HG03460 (cell line): Measurements from ENCODE around the gene EHD1.

Source experiments
- ATAC-seq: cut with Tn5 transposase; IDR thresholded peaks from one replicate; pipeline ENCODE4 v1.9.1; 2021; ENCODE audit not compliant: unreplicated experiment

EHD1 gene

DNA sequence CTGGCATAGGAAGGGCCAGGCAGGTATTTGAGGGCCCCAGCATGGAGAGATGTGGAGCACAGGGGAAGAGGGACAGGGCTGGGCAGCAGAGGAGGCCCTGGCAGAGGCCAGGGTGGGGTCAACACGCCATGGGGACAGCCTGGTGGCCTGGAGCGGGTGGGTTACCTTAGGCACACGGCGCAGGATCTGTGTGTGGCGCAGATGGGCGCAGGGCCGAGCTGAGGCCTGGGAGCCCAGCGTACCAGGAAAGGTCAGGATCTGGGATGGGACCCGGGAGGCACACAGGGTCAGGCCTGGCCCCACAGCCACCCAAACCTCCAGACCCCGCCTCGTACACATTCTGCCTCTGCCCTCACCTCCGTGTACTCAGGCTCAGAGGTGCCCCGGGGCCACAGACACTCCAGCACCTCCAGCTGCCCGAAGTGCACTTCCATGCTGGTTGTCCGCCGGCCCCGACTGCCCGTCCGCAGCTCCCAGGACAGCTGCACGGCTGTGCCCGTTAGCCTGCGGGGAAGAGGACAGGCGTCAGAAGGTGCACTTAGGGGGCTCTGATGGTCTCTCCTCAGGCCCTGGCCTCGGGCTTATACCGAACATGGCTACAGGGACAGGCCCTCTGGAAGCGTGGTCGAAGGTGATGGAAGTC is 32.2 kb upstream of the EHD1 start:
- ATAC-seq: no peak

DNA sequence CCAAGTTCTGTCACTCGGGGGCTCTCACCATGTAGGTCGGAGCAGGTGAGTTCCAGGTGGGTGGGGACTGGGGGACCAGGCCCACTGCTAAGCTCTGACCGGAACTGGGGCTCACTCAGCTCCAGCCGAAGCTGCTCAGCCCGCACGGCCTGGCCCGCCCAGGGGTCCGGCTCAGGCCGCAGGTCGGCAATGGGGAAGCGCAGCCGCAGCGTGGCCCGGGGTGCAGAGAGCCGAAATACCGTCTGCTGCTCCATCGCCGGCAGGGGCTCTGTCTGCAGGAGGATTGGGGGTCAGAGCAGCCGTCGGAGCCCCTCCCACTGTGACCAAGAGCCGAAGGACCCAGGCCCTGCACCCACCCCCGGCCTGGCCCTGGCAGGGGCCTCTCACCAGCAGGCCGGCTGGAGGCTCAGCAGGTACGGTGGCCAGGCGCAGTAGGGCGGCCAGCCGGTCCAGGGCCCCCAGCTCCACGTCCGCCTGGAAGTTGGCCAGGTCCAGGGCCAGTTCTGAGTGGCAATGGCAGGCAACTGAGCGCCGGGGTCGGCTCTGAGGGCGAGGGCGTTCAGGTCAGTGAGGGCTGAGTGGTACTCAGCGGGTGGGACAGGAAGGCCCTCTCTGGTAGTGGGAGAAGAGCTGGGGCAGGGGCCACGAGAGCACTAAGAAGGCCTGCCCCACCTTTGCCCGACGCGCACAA is 31.4 kb upstream of the EHD1 start:
- ATAC-seq: no peak

DNA sequence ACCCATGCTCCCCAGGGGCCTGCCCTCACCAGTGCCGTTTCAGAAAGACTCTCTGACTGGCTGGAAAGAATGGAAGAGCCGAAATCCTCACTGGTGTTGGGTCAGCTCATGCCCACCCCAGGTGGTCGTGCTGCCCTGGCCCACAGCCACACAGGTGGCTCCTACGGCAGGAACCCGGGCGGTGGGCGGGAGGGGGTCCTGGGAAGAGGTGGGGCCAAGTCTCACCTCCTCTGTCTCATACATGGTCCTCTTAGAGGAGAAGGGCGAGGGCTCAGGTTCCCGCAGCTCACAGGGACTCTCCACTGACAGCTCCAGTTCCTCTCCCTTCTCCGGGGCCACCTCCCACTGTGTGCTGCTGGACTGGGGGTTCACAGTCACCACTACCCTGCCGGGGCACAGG is 30.3 kb upstream of the EHD1 start:
- ATAC-seq: no peak

DNA sequence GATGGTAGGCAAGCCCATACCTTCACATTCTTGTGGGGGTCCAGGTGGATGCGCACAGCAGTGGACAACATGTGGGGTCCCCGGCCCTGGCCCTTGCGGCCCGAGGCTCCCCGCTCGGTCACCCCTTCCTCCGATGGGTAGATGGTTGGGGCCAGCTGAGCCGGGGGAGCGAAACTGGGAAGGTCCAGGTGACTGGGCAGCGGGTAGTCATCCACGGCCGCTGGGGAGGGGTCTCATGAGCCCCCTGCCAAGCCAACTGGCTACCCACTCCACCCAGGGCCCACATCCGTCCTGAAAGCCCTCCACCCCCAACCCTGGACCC is 27.9 kb upstream of the EHD1 start:
- no peak for ATAC-seq

DNA sequence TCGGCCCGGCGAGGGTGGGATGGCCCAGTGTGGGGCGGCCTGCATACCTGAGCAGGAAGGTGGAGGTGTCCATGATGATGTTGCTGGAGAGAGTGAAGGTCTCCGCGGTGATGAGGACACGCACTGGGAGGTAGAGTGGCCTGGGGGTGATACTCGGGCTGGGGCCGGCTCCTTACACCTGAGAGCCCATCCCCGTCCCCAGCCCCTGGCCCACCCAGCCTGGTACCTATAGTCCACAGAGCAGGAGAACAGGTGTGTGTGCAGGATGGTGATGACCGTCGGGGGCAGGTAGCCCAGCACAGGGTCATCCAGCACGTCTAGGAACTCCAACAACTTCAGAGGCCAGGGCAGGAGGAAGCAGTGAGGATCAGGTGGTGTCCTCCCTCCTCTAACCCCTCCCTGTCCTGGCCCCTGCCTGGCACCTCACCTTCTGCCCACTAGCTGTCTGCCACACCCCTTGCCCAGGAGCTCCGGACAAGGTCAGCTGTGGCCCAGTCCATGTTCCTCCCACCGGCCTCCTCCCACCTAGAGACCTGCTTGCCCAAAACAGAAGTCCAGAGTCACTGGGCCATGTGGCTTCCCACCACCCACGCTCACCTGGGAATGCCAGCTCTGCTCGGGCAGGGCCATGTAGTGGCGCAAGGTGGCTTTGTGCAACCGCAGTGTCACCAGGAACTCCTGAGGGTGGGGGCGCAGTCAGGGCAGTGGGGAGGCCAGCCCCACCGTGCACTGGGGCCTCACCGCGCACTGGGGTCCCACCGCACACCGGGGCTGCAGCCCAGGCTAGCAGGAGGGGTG is 27.3 kb upstream of the EHD1 start:
- ATAC-seq: no peak

DNA sequence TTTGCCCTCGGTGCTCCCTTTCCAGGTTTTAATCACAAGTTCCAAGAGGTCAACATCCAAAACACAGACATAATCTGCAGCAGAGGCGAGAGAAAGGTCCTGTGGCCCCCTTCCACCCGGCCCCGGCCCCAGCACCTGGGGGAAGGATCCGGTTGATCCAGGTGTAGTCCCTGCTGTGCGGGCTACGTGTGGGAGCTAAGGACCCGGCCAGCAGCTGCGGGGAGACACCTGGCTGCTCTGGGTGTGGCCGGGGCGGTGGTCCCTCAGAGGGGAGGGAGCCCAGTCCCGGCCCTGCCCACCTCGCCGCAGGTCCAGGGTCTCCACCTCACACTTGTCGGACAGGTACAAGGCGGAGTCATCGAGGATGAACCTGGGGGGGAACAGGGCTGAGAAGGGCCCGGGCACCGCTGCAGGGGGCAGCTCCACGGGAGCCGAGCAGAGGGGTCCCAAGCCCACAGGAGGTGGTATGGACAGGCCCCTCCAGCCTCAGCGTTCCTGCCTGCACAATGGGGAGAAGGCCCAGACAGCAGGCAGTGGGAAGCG is 24.9 kb upstream of the EHD1 start:
- ATAC-seq: no peak

DNA sequence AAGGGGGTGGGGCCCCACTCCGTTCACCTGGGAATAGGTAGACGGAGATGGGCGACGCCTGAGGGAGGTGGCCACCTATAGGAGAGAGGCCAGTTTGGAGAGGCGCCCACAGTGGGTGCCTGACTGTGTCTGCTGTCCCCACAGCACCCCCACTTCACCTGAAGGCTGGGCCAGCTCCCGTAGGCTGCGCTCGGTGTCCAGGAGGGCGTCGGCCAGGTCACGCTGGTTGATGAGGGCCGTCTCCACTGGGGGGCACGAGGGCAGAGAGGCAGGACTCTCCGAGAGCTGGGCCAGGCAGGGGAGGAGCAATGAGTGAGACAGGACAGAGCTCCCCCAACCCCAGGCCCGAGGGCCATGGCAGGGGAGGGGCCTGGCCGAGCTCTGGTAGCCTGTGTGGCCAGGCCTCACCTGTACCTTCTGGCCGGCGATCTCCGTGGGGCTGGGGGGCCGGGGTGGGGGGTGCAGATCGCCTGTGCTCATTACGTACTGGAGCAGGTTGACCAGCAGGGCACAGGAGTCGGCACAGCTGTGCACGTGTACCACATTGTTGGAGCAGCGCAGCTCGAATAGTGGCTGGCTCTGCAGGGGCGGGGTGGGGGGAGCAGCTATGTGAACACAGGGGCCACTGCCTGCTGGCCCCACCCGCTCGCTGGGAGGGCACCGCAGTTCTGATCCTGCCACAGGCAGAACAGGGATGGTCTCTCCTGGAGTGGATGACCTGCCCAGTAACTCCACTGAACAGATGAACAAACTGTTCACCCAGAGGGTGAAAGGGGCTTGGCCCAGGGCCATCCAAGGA is 23.9 kb upstream of the EHD1 start:
- no peak for ATAC-seq

DNA sequence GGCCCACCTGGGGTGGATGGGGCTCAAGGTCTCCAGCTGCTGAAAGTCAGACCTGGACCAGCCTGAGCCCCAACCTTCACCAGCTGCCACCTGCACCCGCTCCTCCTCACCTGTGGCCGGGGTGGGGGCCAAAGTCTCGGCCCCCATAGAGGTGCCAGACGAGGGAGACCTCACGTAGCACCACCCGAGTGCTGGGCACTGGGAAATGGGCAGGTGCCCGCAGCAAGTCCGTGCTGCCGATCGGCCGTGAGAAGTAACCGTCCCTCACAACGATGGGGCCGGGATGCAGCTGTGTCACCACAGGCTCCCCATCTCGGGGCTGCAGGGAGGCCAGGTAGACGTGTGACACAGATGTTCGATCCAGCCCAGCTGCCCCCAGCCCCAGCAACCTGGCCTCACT is 22.4 kb upstream of the EHD1 start:
- ATAC-seq: no peak

DNA sequence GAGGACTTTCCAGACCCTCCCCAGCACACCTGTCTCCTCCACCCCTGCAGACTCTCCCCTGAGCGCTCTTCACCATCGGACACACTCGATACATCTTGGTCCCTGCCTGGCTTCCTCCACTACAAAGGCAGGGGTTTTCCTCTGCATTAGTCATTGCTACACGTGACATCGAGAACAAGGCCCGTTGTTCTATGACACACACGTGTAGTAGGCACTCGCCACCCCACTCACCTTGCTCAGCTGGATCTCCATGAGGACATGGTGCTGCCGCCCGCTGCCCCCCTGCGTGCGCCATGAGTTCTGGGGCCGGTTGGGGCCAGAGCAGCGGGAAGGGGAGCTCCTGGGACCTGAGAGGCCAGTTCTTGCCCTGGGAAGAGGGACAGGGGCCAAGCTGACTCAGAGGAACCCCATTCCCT is 21.9 kb upstream of the EHD1 start:
- no peak for ATAC-seq

DNA sequence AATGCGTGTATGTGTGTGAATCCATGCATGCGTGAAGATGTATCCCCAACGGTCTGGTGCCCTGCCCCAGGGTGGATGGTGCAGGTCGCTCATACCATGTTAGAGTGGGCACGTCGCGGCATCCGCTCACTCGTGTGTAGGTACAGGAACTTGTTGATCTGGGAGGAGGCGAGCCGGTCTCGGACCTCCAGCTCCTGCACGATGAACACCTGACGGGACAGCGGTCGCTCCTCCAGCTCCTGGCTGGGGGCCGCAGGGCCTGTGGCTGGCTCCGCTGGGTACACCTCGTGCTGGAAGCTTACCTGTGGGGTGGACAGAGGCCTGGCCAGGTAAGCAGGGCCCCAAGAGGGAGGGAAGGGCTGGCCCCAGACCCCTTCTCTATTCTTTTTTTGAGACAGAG is 20.1 kb upstream of the EHD1 start:
- ATAC-seq: no peak

DNA sequence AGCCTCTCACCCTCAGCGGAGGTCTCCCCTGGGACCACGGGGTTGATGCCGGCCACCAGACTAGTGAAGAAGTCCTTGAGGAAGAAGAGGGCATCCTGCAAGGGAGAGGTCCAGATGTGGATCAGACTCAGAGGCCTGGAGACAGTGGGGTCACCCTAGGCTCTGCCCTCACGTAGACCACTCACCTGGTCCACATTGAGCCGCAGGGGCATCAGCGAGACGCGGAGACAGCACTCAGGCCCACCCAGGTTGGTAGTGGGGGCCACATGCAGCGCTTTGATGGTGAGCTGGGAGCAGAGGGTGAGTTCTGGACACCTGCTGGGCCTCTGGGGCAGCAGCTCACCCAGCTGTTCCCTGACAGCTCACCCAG is 19.6 kb upstream of the EHD1 start:
- no peak for ATAC-seq

DNA sequence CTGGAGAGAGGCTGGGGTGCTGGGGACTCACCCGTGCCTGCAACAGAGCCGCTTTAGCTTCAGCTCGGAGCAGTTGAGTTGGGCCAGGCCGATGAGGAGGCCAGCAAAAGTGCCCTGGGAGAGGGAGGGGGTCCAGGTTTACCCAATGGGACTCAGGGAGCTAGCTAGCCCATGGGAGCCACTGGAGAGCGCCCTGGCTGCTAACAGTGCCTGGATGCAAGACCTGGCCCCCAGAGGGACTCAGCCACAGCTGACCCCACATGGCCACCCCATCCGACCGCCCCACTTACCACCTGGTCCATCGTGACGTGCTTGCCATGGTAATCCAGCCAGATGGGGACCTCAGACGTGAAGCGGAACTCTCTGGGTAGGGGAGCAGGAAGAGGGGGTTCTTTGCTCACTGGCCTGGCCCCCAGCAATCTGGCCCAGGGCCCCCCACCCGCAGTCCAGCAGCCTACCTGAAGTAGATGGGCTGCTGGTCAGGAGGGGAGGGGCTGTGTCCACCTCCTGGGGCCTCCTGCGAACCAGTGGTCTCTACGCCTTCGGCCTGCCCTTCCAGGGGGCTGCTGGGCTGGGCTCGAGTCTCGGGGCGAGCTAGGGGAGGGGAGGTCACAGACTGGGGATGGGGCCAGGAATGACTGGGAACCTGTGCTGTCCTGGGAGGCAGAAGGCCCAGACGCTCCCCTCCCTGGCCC is 19.1 kb upstream of the EHD1 start:
- no peak for ATAC-seq

DNA sequence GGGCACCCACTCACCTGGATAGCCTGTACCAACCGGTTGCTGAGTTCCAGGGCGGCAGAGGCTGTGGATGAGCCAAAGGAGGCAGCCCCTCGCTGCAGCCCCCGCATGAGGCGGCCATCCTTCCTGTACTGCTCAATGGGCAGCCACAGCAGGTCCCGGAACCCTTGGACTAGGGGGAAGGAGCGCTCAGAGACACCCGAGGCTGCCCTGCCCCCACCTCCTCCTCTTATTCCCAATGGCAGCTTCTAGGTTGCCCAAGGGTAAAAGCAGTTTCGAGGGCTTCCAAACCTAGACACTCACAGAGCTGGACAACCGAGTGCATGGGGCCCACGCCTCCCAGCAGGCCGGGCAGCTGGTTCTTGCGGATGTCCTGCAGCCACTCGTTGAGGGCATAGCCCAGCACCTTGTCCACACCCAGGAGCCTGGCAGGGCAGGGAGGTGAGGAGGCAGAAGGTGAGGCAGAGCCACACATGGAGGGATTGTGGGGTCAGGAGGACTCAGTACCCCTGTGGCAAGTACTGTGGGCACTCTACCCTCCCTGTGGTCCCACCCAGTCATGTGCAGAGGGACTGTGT is 18.1 kb upstream of the EHD1 start:
- ATAC-seq: no peak

DNA sequence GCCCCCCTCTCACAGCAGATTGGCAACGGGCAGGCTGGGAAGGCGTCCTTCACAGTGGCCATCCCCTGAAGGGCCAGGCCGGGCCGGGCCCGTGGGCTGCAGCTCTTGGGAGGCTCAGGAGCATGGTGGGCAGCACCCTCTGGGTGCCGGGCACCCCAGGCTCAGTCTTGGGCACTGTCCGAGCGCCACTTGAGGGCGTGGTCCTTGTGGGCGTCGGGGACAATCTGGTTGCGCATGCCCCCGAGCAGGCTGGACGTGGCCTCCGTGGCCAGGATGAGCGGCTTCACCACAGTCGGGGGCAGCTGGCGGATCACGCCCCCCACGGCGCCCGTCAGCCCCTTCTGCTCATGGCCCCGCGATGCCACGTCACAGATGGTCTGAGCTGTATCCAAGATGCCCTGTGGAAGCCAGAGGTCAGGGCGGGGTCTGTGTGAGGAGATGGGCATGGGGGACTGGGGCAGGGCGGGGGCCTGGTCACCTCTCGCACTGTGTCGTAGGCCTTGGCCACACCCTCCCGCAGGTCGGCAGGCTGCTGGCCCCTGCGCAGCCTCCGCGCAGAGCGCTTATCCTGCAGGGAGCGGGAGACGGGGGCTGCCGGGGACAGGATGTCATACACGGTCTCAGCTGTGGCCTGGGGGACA is 16.5 kb upstream of the EHD1 start:
- no peak for ATAC-seq

DNA sequence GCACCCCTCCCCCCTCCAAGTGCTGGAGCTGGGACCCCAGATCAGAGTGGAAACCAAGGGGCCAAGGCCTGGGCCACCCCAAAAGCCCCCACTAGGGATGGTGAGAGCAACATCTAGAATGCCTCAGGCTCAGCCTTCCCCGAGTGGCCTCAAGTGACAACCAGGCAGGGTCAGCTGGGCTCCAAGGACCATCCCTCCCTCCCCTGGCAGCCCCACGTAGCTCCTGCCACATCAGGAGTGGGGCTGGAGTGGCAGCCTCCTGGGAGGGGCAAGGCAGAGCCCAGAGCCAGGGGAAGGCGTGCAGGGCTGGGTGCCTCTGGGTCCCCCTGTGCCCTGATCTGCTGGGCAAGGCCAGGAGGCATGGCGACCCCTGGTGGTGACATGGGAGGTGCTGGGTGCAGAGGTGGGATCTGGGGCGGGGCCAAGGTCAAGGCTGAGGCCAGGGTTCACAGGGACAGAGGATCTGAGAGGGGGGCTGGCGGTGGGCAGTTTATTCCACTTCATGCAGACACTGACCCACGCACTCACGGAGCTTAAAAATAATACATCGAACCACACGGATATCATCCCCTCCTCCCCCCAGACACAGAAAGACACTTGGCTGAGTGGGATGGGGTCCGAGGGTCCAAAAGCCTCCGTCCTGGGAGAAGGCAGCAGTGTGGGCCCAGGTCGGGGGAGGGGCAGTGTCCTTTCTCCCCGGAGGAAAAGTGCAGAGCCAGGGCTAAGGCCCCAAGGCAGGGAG is 15.8 kb upstream of the EHD1 start:
- ATAC-seq: peak; percentile 62

DNA sequence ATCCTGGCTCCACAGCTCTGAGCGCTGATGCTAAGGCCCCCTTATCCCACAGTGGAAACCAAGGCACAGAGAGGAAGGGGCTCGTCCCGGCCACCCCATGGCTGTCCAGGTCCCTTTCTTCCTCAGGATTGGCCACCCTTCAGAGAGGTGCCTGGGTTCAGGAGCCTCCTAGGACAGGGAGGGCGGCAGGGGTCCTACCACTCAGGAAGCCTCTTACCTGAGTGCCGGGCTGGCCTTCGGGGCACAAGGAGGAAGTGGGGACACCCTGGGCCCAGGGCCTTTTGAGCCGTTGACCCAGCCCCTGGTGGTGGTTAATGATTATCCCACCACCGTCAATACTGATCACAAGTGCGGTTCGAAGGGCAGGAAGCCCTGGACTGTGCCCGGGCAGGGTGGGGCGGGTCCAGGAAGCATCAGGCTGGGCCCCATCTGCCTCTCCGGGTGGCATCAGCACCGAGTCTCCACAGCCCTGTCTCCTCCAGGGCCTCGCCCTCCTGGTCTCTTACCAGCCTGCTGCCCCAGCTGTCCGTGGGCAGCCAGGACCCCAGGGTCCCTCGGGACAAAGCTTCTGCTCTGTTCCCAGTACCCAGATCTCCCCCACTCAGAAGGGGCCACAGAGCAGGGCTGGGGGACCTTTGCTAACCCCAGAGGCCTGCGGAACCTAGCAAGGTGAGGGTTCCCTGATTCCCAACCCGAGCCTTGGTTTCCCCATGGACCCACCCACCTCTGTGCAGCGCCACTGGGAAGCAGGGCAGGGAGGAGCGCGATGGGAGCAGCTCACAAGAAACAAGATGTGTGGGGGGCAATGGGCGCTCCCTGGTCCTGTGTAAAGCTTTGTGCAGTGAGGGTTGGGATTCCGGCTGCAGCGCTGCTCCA is 15.0 kb upstream of the EHD1 start:
- ATAC-seq: no peak

DNA sequence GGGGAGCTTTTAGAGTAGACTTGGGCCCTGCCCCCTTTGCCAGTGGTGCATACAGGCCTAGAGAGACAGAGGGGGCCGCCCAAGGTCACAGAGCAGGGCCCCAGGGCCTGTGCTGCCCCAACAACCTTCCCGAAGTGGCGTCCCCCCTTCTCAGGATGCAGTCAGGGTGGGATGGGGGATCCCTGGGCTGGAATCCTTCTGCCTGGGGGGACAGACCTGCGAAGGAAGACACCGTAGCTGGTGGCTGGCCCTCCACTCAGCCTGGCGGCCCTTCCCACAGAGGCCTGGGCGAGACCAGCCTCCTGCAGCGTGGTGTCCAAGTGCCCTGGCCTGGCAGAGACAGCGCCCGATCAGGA is 14.4 kb upstream of the EHD1 start:
- no peak for ATAC-seq

DNA sequence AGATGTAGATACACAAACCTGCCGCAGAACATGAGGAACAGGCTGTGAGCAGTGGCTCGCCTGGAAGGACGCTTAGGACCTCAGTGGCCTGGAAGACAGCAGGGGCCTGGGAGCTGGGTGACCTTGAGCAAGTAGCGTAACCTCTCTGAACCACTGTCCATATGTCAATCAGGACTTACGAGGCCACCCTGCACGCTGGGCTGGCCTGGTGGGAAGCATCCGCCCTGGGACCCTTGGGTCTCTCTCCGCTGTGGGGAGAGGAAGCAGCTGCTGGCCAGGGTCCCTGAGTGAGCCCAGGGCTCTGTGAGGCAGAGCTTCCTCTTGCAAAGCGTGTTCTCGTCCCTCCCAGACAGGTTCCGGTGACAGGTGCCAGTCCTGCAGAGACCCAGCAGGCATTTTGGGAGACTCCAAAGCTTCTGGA is 14.0 kb upstream of the EHD1 start:
- no peak for ATAC-seq
